NOMO-1 treated with DMSO at 0.1 percent for 48 hours (cell line): Measurements from ENCODE around the gene AK2.
"Not testable (repeated sequence)": the region's sequence is repeated elsewhere in the genome, so short reads cannot be mapped to it uniquely, and the experiment has no call there.

ENCODE experiments used
- DNase-seq: peaks from one replicate; lab custom pipeline; 2025; ENCODE audit not compliant: unreplicated experiment; lab: John Stamatoyannopoulos, UW

Gene AK2

GRCh38 chr1:33055210-33056008, 18.7 kb upstream of the AK2 start:
- DNase-seq = peak; percentile 69

GRCh38 chr1:33050221-33051076, 13.8 kb upstream of the AK2 start:
- peak; percentile 58 for DNase-seq

- peak; percentile 37 for DNase-seq
Measured at GRCh38 chr1:33049371-33049770, 12.7 kb upstream of the AK2 start.

GRCh38 chr1:33048426-33048825, 11.7 kb upstream of the AK2 start:
- no peak for DNase-seq

GRCh38 chr1:33047839-33048305, 11.2 kb upstream of the AK2 start:
- no peak for DNase-seq

- DNase-seq = no peak
Measured at GRCh38 chr1:33047290-33047689, 10.6 kb upstream of the AK2 start.

- DNase-seq = not testable (repeated sequence)
Measured at GRCh38 chr1:33046234-33046633, 9.6 kb upstream of the AK2 start.

- DNase-seq = peak; percentile 86
Measured at GRCh38 chr1:33045814-33046213, 9.1 kb upstream of the AK2 start.

- DNase-seq = no peak
Measured at GRCh38 chr1:33045246-33045645, 8.6 kb upstream of the AK2 start.

GRCh38 chr1:33043267-33044092, 6.8 kb upstream of the AK2 start:
- no peak for DNase-seq

GRCh38 chr1:33042831-33043230, 6.1 kb upstream of the AK2 start:
- no peak for DNase-seq

GRCh38 chr1:33041026-33041425, 4.3 kb upstream of the AK2 start:
- DNase-seq = no peak

GRCh38 chr1:33039840-33040239, 3.2 kb upstream of the AK2 start:
- DNase-seq = peak; percentile 87

- DNase-seq = peak; percentile 37
Measured at GRCh38 chr1:33036051-33036525, 595 bp downstream of the AK2 start.

- peak; percentile 98 for DNase-seq
Measured at GRCh38 chr1:33032126-33032869, 4.4 kb downstream of the AK2 start.

- DNase-seq = peak; percentile 79
Measured at GRCh38 chr1:33031506-33031905, 5.2 kb downstream of the AK2 start.

- peak; percentile 58 for DNase-seq
Measured at GRCh38 chr1:33030575-33030974, 6.1 kb downstream of the AK2 start.

- no peak for DNase-seq
Measured at GRCh38 chr1:33029921-33030320, 6.8 kb downstream of the AK2 start.

- DNase-seq = no peak
Measured at GRCh38 chr1:33029209-33029608, 7.5 kb downstream of the AK2 start.

- DNase-seq = no peak
Measured at GRCh38 chr1:33025761-33026160, 10.9 kb downstream of the AK2 start.
